Measurements from ENCODE around the gene NME3.

NME3 gene

DNA sequence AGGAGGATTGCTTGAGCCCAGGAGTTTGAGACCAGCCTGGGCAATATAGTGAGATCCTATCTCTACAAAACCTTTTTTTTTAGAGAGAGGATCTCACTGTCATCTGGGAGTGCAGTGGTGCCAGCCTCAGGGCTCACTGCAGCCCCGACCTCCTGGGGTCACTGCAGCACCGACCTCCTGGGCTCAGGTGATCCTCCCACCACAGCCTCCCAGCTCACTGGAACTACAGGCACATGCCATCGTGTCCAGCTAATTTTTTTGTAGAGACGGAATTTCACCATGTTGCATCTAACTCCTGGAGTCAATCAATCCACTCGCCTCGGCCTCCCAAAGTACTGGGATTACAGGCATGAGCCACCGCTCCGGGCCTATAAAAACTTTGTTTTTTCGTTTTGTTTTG is 50.0 kb downstream of the NME3 start:
- DNase-seq = no peak

All from activated naive CD4-positive, alpha-beta T cell (primary cell).